Left cardiac atrium (tissue), 4 donors: Measurements from ENCODE around the gene SPATA46. TPM values are rescaled to one million over a fixed set of nuclear protein-coding genes. Genes with fewer than 3 reads are reported as not detected.

Experiments used
- ATAC-seq, 2 donors: fragments of 200-7000 bp; cut with Tn5 transposase; one replicate each; pipeline ENCODE4 v1.9.1; 2020; ENCODE audit warnings: mild to moderate bottlenecking in 2 of 2, moderate library complexity in 2 of 2
- DNase-seq: peaks from one replicate; pipeline ENCODE4 v3.0.0-alpha.2; 2020
- intact Hi-C, 2 donors: fragments of 100-400 bp; cut with DNase I; formaldehyde crosslinking; loops; one replicate each; pipeline versions ENCODE4 v1.14.1 to v1.15.1; 2022 to 2023
- total RNA-seq, 2 donors: library from RNA; stranded (reverse); fragmentation: NEBNext Ultra II Directional; extraction: Animal tissue kit (Norgen Biotek cat#: 25700); gene quantifications; one replicate each; pipeline ENCODE4 v1.2.1, GENCODE V29; 2021
- donor health status: DM: no; HTN: yes; CAD: no.
- donor health status: DM: no; HTN: yes; CAD: no; lungs with severe emphysema.
- donor health status: DM: yes; HTN: yes; CAD: no.
- donor health status: Dilated cardiomyopathy.

Gene SPATA46
- total RNA-seq, 2 donors from 2014 or later, result not detected

GRCh38 chr1:162396201-162396906 is 19.7 kb upstream of the SPATA46 start:
- ATAC-seq (no peak), DNase-seq (no peak)
- intact Hi-C loops, result no loop called here

DNA sequence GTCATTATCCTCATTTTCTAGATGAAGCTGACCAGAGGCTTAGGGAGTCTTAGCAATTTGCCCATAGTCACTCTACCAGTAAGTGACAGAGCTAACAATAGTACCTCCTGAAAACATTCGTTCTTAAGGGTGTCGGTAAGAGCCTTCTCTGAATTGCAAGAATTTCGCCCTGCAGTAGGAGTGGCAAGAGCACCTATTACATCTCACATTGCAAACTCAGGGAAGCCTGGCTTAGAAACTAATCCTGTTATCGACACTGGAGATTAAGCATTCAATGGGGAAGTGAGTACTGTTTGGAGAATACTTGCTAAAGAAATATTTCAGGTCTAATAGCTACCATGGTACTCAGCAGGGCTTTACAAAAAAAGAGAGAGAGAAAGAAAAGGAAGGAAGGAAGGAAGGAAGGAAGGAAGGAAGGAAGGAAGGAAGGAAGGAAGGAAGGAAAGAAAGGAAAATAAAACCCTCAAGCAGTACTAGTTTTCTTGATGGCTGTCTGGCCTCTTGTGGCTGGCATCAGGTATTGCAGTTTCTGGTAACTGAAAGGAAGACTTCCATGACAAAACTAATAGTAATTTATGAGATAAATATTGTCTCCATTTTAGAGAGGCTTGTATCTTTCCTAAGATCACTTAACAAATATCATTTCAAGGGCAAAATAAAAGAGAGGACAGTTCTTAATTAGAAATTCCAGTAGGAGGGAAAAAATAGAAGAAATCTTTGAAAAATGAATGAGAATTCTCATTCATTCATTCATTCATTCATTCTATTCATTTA is 15.3 kb upstream of the SPATA46 start:
- DNase-seq (no peak), ATAC-seq (peak; percentile 34 to 54)
- intact Hi-C loops, result loop anchor here (1.0 to 5.0 kb wide), 2 partner anchors 335 to 336 kb away; no protein-coding TSS in a partner anchor

DNA sequence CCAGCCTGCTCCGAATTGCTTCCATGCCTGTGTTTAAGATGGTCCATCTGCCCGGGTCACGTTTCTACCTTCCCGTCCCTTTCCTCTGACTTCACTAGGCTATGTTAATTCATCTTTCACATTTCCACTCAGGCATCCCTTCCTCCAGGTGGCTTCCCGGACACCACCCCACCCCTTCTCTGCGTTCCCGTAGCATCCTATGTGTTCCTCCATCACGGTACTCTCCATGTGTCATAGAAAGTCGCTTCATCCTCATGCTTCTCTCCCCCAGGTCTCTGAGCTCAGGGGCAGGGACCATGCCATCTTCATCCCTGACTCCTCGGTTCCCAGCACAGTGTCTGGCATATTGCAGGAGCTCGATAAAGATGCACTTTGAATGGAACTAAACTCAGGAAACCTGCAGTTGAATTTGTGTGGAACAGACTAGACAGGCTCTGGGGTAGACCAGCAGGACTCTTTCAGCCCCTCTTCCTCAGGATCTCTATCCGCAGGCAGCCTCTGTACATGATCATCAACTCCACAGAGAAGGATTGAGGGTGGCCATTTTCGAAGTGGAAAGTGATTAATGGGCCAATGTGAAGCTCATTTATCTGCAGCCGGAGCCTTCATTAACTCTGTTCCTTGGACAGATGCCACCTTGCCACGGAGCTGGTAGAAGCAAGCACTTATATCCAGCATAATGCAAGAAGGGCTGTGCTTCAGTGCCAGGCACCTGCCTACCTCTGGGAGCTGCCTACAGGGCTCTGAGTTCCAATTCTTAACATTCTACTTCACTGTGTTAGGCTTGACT is 13.9 kb upstream of the SPATA46 start:
- intact Hi-C loops, result loop anchor here (1.0 to 5.0 kb wide), 2 partner anchors 333 to 334 kb away; no protein-coding TSS in a partner anchor
- DNase-seq, result no peak
- ATAC-seq, result no peak

DNA sequence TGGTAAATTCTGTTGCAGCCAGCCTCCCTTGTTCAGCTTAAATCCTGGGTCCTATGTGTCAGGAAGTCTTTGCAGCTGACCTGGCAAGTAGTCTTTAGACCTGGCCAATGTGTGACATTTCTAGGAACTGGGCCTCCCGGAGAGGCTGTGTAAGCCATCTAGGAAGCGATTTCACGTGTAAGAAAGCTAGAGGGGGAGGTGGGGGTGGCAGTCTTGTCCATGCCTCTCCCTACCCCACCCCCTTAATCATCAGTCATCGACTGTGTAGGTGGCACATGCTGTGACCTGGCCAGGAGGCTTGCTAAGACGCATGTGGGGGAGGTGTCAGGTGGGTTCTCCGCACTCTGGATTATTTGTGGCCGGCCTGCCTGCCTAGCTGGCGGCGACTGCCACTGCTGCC is 13.3 kb upstream of the SPATA46 start:
- ATAC-seq, result no peak
- DNase-seq, result no peak
- intact Hi-C loops, result loop anchor here in 1 of 2 donors (5.0 kb wide), 1 partner anchor 333 kb away; no protein-coding TSS in a partner anchor

GRCh38 chr1:162389021-162389818 is 12.6 kb upstream of the SPATA46 start:
- intact Hi-C loops, result no loop called here
- ATAC-seq (no peak), DNase-seq (no peak)

DNA sequence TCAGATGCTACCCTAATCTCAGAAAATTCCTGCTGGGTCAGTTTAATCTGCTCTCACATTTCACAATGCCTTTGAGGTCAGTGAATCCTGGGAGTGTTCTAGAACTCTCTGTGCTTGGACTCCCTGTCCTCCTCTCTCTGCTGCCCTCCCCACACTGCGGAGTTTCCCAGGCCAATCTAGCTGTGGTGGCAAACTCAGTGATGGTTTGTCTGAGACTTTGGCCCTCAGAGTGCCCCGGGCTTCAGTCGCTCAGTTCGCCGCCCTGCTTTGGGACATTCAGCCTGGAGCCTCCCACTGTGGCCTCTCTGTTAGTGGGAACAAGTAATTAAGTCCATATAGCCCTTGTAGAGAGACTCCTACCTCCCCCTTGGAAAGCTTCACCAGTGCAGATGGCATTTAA is 12.0 kb upstream of the SPATA46 start:
- intact Hi-C loops, result no loop called here
- ATAC-seq (peak; percentile 7 to 19), DNase-seq (no peak)

DNA sequence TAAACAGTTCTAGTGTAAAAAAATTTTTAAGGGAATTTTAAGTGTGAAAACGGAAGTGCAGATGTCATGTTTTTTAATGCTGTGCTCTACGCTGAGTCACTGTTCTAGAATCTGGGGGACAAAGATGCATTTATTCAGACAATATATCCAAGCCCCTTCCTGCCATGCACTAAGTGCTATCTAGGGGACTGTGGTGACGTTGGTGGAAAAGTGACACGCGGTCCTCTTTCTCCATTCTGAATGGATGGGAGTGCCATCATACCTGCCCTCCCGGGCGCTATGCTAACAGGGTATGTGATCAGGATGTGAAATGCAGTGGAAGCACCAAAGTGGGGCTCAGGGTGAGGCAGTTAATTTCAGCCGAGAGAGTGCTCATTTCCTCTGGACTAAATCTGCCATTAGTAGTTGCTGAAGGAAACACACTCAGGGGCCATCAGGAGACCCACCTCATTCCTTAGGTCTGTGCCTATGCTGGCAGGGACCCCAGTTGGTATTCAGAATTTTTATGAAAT is 11.5 kb upstream of the SPATA46 start:
- ATAC-seq, result peak in 1 of 2 donors; percentile 12
- no peak for DNase-seq
- intact Hi-C loops, result no loop called here

- intact Hi-C loops, result no loop called here
- no peak for ATAC-seq
- no peak for DNase-seq
Measured at GRCh38 chr1:162387226-162388082, 10.8 kb upstream of the SPATA46 start.

- intact Hi-C loops, result no loop called here
- no peak for DNase-seq
- ATAC-seq, result no peak
Measured at GRCh38 chr1:162386292-162387225, 9.9 kb upstream of the SPATA46 start.

GRCh38 chr1:162385702-162386101 is 9.0 kb upstream of the SPATA46 start:
- DNase-seq (no peak), ATAC-seq (no peak)
- intact Hi-C loops, result no loop called here

DNA sequence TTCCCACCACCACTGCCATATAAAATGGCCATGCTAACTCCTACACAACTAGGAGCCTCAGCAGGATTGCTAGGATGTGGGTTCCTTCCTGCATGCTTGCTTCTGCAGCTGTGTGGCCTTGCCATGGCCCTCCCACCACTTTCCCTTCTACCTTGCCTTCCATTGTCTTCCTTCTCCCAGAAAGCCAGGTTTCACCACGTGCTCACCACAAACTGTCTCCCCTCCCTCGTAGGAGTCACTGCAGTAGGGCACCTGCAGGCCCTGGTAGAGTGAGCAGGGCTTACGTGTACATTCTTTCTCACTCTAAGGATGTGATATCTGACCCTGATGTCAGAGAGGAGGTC is 8.6 kb upstream of the SPATA46 start:
- ATAC-seq (no peak), DNase-seq (no peak)
- intact Hi-C loops, result no loop called here

- DNase-seq (no peak), ATAC-seq (no peak)
- intact Hi-C loops, result no loop called here
Measured at GRCh38 chr1:162384601-162385279, 8.1 kb upstream of the SPATA46 start.

GRCh38 chr1:162384116-162384515 is 7.5 kb upstream of the SPATA46 start:
- intact Hi-C loops, result no loop called here
- no peak for ATAC-seq
- DNase-seq, result no peak

DNA sequence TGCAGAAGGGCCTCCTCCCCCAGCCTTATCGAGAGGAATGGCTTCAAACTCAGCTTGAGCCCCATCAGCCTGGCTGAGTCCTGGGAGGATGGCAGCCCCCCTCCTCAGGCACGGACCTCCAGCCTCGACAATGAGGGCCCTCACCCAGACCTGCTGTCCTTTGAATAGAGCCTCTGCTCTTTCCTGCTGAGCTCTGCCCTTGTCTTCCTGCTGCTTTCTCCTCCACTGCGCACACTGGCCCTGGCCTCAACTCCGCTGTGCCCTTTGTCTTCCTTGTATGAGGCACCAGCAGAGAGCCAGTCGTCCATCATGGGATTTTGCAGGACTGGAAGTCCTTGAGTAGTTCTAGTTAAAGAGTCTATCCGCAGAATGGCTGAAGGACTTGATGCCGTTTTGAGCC is 6.9 kb upstream of the SPATA46 start:
- DNase-seq, result no peak
- no peak for ATAC-seq
- intact Hi-C loops, result no loop called here

DNA sequence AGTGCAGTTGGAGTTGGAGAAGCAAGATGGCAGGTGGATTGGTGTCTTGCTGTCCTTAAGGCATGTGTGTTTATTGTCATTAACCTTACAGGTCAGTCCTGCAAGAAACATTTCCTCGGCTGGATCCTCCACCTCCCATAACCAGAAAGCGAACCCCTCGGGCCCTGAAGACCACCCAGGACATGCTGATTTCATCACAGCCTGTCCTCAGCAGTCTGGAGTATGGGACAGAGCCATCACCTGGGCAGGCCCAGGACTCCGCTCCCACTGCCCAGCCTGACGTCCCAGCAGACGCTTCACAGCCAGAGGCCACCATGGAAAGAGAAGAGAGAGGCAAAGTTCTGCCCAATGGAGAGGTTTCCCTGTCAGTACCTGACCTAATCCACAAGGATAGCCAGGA is 6.4 kb upstream of the SPATA46 start:
- no peak for ATAC-seq
- DNase-seq, result no peak
- intact Hi-C loops, result no loop called here

GRCh38 chr1:162381941-162382750 is 5.5 kb upstream of the SPATA46 start:
- intact Hi-C loops, result no loop called here

More at GRCh38 chr1:162381941-162382750, 5.5 kb upstream of the SPATA46 start:
- ATAC-seq (no peak), DNase-seq (no peak)
